SIG-M5 treated with dmso at 0.1 percent for 504 hours (cell line): ENCODE data around the gene NFATC2.

Source experiments
- DNase-seq: peaks from one replicate; lab custom pipeline; 2025; ENCODE audit not compliant: unreplicated experiment; lab: John Stamatoyannopoulos, UW

The NFATC2 gene

DNA sequence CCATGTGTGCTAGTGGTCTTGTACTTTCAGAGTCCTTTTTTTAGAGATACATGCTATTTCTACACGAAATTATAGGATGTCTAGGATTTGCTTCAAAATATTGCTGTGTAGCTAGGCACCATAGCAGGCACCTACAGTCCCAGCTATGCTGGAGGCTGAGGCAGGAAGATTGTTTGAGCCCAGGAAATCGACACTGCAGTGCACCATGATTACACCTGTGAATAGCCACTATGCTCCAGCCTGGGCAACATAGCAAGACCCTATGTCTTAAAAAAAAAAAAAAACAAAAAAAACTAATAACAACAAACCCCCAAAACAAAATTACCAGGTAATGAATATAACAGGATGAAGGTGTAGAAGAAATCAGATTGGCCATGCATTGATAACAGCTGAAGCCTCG, 121.7 kb downstream of the NFATC2 start:
- no peak for DNase-seq

DNA sequence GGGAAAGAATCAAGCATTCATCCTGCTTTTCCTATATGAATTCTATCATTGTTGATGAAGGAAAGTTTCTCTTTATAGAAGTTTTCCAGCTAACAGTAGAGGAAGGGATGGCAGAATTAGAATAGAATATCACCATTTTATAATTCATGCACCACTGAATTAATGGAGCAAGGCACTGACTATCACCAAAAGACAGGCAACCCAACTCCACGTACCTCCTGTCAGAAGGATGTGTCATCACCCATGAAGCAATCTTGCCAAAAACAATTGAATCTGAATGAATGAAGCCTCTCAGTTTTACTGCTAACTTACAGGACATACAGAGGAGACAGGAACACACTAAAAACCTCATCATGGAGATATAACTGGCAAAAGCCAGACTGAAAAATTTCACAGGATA, 122.4 kb downstream of the NFATC2 start:
- no peak for DNase-seq

DNA sequence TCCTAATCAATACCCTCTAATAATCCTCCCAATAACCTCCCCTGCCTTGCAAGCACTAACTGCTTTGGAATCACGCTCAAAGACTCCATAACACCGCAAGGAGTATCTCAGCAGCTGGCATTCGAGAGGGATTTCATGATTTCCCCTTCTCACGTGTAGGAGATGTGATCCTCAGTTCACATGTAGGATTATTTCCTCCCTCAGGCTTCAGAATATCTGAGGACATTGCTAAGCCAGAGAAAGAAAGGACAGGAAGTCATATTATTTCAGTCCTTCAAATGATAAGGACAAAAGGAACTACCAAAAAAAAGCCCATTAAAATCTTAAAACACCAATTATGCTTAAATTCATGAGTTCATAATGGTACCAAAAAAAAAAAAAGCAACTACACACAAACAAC, 122.9 kb downstream of the NFATC2 start:
- DNase-seq, result no peak

DNA sequence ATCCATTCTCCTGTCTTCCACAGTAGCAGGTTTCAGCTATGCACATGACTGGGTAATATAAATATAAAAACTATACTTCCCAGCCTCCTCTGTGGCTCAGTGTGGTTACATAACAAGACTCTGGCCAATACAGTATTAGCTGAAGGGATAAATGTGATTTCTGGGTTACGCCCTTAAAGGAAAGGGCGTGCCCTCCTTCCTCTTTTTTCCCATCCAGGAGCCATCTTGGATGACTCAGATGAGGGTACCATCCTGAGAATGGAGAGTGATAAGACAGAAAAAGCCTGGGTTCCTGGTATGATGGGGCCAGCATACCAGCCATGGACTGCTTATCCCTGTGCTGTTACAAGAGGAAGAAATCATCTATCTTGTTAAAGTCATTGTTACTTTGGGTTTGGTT, 123.3 kb downstream of the NFATC2 start:
- DNase-seq, result no peak

DNA sequence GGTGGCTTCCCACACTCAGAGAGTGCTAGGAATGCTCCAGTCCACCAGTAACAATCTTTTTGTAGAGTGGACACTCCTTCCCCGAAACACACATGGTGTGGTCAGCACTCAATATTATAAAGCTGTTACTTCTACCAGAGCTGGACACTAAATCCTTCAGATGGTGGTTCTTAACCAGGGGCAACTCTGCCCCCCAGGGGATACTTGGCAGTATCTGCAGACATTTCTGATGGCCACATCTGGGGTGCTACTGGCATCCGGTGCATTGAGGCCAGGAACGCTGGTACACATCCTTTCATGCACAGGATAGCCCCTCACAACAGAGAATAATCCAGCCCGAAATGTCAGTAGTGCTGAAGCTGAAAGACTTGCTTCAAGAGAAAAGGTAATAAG, 124.4 kb downstream of the NFATC2 start:
- no peak for DNase-seq

DNA sequence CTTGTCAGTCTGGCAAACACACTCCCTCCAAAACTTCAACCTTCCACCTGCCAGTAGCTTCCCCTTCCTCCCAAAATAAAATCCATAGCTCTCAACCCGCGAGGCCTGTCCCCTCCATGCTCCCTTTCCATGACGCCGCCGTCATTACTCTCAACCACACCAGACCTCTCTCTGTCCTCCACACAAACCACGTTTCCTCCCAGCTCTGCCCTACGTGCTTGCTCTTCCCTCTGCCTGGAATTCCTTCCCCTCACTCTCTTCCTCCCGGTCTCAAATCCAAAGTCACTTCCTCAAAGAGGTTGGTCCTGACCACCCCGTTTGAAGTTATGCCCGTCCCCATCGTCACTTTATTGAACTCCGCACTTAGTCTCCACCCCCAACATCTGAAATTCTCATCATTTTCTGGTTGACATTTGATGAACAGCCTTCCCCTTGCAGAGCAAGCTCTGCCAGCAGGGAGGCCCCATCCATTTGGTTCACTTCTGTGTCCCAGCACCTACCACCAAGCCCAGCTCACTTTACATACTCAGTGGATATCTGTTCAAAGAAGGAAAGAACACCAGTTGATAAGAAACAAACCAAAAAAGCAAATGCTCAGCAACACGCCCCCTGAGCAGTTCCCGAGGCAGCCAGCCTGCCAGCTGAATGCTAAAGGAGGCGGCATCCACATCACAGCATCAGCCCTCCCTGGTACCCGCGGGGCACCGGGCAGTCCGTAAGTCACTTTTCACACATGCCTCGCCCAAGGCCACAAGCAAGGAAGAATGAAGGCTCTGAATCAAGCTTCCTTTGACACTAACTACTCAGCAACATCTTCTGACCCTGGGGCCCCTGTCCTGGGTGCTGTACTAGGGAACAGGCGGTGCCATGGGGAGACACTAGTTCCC, 125.0 kb downstream of the NFATC2 start:
- no peak for DNase-seq

DNA sequence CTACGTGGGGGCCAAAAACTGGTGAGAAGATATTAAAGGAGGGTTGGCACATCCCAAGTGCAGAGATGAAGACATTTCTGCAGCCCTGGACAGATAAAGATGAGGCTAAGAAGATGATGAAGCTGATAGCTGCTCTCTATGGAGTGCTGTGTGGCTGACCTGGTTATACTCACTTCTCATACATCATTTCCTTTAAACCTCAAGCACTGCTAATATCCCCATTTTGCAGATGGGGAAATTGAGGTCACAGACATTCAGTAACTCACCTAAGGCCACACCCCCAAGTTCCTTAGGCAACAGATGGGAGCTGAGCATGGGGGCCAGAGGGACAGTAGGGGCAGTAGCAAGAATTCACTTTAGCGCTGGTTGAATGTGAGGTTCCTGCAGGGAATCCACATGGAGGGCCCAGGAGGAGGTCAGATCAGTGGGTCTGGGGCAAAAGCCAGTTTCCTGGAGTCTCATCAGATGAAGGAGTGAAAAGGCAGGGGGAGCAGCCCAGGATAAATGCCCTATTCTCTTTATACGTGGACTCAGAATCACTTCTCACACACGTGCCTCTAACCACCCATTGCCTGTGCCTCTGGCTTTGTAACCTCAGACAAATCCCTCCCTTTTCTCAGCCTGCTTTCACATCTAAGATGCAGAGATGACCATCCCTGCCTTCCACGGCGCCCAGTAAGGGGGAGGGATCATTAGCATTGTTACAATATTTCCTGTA, 125.8 kb downstream of the NFATC2 start:
- DNase-seq, result no peak

DNA sequence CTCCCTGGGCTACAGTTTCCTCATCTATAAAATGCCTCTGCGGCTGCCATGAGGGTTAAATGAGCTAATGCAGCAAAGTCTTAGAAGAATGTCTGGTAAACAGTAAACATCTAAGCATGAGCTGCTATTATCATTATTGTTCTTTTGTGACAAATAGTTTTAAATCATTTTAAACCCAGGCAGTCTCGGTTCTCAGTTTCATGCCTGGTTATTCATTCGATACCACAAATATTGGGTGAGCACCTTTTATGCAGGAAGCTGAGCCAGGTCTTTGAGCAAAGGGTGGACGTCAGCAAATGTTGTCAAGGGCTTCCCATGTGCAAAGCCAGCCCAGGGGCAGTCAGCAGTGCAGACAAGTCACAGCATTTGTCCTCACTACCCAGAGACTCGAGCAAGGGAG, 128.7 kb downstream of the NFATC2 start:
- no peak for DNase-seq

DNA sequence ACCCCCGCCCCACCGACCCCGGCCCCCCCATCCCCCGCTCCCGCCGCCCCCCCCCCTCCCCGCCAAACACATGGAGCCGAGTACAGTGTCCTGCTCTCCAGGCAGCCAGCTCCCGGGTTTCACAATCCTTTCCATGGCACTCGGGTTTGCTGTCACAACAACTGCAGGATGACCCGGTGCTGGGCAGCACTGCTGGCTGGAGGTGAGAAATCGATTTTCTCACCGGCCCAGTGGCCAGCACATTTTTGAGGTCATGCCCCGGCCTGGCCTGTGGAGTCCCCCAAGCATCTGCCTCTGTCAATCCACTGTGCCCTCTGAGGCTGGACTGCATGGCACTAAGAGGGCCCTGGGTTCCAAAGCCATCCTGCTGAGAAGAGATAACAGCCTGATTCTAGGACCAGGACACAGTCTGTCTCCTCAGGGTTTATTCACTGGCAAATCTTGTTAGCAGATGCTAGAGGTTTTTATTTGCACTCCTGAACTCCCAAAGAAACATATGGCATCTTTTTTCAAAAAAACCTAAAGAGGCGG, 129.5 kb downstream of the NFATC2 start:
- DNase-seq, result no peak

DNA sequence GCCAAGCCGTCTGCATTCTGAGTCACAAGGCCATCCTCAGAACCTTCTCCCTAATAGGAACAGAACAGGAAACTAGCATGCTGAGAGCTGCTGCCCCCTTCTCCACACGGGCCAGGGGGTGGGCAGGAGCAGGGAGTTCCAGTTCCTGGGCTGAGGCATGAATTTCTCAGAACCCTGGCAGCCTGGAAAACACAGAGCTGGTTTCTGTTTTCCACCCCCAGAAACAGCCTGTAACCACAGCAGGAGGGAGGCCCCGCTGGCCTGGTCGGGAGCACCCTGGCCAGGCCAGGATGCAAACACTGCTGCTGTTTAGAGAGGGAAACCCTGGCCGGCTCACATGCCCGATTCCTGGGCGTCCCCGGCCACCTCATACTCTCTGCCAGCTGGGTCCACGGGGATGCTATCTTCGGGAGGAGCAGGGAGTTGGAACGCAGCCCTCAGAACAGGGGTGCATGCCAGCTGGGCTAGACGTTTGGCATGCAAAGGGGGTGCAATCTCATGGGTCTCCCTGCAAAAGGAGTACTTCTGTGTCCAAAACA, 130.1 kb downstream of the NFATC2 start:
- DNase-seq, result no peak

DNA sequence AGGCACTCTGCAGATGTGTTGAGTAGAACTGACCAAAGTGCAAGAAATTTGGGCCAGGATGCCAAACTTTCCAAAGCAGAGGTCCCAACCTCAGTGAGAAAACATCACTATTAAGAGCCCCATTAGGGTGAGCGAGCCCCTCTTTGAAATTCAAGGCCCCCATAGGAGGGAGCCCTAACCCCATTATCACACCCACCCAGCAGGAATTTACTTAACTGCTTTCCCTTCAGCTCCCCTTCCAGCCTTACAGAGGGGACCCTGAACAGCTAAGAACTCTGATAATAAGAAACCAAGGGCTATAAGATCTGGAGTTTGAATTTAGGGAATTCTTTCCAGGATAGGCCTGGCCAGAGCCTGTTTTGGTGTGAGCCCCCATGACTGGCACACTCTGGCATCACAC, 130.6 kb downstream of the NFATC2 start:
- no peak for DNase-seq

DNA sequence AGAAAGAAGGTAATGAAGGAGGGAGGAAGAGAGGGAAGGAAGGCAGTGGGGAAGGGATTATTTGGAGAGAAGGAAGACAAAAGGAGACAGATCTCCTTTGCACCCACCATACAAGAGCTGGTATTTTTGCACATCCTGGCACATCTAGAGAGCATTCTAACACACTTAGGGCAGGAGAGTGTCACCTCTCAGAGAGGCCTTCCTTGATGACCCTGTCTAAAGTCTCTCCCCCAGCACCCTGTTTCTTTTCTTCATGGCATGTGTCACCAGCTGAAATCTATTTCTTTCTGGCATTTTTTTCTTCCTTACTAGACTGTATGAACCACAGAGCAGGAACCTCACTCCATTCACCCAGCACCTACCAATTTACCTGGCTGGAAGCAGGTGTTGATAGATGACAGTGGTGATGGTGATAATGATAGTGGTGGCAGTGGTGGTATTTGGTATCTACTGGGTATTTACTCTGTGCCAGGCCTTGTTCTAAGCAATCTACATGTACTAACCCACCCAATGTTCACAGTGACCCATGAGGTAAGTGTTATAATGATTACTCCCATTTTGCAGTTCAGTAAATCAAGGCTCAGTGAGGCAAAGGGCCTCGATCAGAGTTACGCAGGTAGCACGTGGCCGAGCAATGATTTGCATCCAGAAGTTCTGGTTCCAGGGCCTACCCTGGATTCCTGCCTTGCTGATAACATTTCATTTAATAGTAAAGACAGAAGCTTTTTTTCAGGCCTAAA, 131.8 kb downstream of the NFATC2 start:
- DNase-seq, result no peak

DNA sequence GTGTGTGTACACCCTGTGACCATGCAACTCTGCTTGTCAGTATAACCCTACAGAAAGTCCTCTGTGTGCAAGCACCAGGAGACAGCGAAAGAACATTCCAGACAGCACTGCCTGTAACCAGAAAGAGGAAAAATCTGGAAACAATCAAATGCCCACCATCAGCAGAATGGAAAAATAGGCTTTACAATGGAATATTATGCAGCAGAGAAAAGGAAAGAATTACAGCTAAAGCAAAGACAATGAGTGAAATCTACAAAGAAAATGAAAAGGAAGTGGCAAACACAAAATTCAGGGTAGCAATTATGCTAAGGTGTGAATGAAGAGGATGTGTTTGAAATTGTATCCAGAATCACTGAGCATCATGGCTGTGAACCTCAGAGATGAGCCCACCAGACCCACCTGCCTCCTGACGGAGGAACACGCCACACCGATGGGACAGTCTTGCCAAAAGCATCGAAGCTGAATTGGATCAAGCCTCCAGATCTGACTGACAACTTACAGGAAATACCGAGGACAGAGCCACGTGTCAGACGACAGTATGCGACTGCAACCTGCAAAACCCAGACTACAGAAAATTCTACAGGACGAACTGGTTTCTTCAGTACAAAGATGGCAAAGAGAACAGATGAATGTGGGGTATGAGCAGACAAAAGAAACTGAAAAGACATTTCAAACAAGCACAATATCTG, 133.2 kb downstream of the NFATC2 start:
- no peak for DNase-seq

DNA sequence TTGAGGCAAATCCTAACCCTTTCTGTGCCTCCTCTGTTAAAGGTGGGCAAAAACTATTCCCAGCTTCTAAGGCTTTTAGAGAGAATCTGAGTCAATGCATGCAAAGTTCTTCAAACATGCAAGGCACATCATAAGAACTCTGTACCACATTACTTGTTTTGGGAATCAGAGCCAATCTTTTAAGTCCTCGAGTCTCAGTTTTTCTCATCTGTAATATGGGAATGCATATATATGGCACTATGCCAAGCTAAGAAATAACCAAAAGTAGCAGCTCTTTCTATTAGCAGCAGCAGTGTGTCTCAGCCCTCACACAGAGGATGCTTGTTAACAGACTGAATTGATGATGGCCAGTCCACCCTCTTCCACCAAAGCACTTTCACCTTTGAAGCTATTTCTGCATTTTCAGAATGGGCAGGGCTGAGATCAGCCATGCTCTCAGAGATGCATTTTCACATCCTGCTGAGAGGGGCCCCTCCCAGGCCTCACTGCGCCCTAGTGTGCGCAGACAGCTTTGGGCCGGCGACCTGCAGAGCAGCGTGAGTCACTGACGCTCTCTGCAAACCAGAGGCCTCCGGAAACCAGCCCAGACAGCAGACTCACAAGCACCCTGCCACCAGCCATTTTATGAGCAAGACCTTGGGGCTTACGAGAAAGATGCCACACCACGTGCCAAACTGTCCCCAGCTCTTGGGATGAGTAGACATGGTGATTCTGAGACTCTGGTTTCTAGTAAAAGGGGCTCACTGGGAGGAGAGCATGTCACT, 138.0 kb downstream of the NFATC2 start:
- peak; percentile 48 for DNase-seq

DNA sequence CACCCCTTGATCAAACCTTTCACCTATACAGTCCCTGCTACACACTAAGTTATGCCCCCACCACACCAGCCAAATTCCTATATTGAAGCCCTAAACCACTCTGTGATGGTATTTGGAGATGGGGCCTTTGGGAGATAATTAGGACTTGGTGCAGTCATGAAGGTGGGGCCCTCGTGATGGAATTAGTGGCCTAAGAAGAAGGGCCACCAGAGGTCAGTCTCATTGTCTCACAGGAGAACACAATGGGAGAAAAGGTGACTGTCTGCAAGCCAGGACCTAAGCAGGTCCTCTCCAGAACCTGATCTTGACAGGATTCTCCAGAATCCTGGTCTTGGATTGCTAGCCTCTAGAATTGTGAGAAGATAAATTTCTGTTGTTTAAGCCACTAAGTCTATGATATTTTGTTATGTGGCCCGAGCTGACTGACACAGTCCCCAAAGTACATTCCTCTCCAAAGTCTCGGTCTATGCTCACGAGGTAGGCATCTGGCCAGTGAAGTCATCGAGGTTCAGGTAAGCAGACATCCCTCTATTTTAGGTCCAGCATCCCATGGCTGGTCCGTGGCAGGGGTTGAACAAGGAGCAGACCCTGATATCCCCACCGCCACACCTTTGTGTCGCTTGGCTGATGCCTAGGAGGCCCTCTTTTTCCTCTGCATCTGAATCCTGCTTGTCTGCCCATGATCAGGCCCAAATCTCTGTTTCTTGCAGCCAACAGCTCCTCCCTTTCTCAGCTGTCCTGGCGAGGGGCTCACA, 138.9 kb downstream of the NFATC2 start:
- DNase-seq, result no peak

DNA sequence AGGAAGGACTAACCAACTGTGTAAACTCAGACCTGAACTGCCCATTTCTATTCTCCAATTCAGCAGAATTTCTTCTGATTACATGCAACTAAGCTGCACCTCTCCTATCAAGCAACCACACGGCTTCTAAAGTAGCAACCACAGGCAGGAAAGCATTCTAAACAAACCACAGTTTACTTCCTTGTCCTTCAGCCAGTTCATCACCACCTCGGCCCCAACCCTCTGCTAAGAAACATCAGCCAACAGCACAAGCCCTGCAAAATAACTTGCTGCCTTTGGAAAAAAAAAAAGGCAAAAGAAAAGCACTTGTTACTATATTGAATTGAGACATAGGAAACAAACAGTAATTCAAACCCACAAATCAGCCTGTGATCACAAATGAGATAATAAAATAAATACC, 140.3 kb downstream of the NFATC2 start:
- DNase-seq, result no peak

DNA sequence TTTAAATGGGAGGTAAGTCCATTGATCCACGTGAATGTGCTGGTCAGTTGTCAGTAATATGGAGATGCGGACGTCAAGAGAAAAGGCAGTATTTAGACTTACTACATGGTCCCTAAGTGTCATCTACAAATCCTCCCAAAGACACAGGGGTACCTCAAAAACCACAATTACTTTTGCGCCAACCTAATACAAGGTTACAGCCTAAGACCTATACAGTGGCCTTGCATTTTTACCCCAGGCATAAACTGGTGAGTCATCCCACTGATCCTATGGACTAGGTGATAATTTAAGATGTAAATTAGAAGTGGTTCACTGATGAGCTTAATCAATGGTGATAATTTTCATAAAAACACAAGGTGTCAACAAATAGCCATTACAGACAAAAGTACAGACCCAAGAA, 141.0 kb downstream of the NFATC2 start:
- DNase-seq, result no peak

DNA sequence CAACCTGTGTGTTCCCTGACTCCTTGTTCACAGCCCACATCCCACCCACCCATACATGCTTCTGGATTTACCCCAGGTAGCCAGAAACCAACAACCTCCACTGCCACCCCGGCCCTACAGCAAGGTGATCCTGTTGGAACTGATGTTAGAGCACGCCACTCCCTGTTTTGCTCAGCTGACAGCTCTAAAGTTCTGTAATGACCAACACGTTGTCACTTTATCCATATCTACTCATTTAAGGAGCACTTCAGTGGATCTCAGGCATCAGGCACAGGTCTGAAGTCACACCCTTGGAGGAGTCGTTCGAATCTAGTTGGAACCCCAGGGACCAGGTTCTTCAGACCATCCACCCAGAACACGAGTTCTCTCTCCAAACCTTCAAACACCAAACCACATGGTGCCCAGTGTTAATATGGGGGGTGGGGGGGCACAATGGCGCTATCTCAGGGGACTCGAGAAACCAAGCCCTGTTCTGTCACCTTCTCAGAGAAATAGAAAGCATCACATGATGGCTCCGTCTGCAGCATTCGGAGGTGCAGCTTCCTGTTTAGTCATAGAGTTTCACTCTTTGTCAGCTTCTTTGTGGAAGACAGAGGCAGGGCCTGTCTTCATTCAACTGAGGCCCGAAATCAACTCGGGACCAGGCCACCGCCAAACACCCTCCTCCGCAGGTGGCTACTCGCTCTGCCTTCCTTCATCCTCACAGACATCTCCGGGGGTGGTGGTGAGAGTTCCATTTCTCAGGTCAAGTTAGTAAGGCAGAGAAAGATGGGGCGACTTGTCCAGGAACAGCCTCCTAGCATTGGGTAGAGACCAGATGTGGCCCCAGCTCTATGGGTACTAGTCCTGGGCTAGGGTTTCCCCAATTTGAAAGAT, 142.2 kb downstream of the NFATC2 start:
- DNase-seq, result peak; percentile 19
